Measurements from ENCODE around the gene PLOD1. TPM values are rescaled to one million over a fixed set of nuclear protein-coding genes. Genes with fewer than 3 reads are reported as not detected.
"Not testable (repeated sequence)": the region's sequence is repeated elsewhere in the genome, so short reads cannot be mapped to it uniquely, and the experiment has no call there.

Gene PLOD1
- polyA plus RNA-seq, 4 donors, result 85.2 to 118 (median 99.9) TPM

- no peak for DNase-seq (ENCODE audit: low read depth in 4 of 4, low spot score in 2 of 4)
Measured at GRCh38 chr1:12001249-12001917, 66.9 kb downstream of the PLOD1 start.

- DNase-seq (ENCODE audit: low read depth in 4 of 4, low spot score in 2 of 4), result no peak
Measured at GRCh38 chr1:12001996-12002493, 67.5 kb downstream of the PLOD1 start.

GRCh38 chr1:12003762-12004161 is 69.2 kb downstream of the PLOD1 start:
- no peak for DNase-seq (ENCODE audit: low read depth in 4 of 4, low spot score in 2 of 4)

- no peak for DNase-seq (ENCODE audit: low read depth in 4 of 4, low spot score in 2 of 4)
Measured at GRCh38 chr1:12005488-12006166, 71.1 kb downstream of the PLOD1 start.

GRCh38 chr1:12006167-12006921 is 71.8 kb downstream of the PLOD1 start:
- no peak for DNase-seq (ENCODE audit: low read depth in 4 of 4, low spot score in 2 of 4)

- no peak for DNase-seq (ENCODE audit: low read depth in 4 of 4, low spot score in 2 of 4)
Measured at GRCh38 chr1:12007204-12007603, 72.7 kb downstream of the PLOD1 start.

GRCh38 chr1:12008355-12008754 is 73.8 kb downstream of the PLOD1 start:
- not testable (repeated sequence) for DNase-seq (ENCODE audit: low read depth in 4 of 4, low spot score in 2 of 4)

GRCh38 chr1:12009318-12009947 is 74.9 kb downstream of the PLOD1 start:
- DNase-seq (ENCODE audit: low read depth in 4 of 4, low spot score in 2 of 4), result no peak

GRCh38 chr1:12010746-12011570 is 76.4 kb downstream of the PLOD1 start:
- no peak for DNase-seq (ENCODE audit: low read depth in 4 of 4, low spot score in 2 of 4)

- no peak for DNase-seq (ENCODE audit: low read depth in 4 of 4, low spot score in 2 of 4)
Measured at GRCh38 chr1:12011998-12012397, 77.5 kb downstream of the PLOD1 start.

- no peak for DNase-seq (ENCODE audit: low read depth in 4 of 4, low spot score in 2 of 4)
Measured at GRCh38 chr1:12012560-12013316, 78.2 kb downstream of the PLOD1 start.

GRCh38 chr1:12014141-12014991 is 79.8 kb downstream of the PLOD1 start:
- DNase-seq (ENCODE audit: low read depth in 4 of 4, low spot score in 2 of 4), result no peak

- DNase-seq (ENCODE audit: low read depth in 4 of 4, low spot score in 2 of 4), result no peak
Measured at GRCh38 chr1:12015001-12015491, 80.5 kb downstream of the PLOD1 start.

GRCh38 chr1:12015499-12015898 is 81.0 kb downstream of the PLOD1 start:
- no peak for DNase-seq (ENCODE audit: low read depth in 4 of 4, low spot score in 2 of 4)

GRCh38 chr1:12016182-12016581 is 81.7 kb downstream of the PLOD1 start:
- no peak for DNase-seq (ENCODE audit: low read depth in 4 of 4, low spot score in 2 of 4)

- no peak for DNase-seq (ENCODE audit: low read depth in 4 of 4, low spot score in 2 of 4)
Measured at GRCh38 chr1:12019858-12020509, 85.5 kb downstream of the PLOD1 start.

GRCh38 chr1:12021616-12022015 is 87.1 kb downstream of the PLOD1 start:
- DNase-seq (ENCODE audit: low read depth in 4 of 4, low spot score in 2 of 4), result no peak

GRCh38 chr1:12022036-12022435 is 87.5 kb downstream of the PLOD1 start:
- DNase-seq (ENCODE audit: low read depth in 4 of 4, low spot score in 2 of 4), result no peak
